ENCODE results near the gene TMEM116. TPM values are rescaled to one million over a fixed set of nuclear protein-coding genes. Genes with fewer than 3 reads are reported as not detected.
A peak's percentile ranks its signal among the peaks of the same experiment; 100 is the strongest.
"Not testable (repeated sequence)": the region's sequence is repeated elsewhere in the genome, so short reads cannot be mapped to it uniquely, and the experiment has no call there.

TMEM116 gene
- total RNA-seq, 2 experiments from 2014 or later, result 13.8 to 16.3 TPM

DNA sequence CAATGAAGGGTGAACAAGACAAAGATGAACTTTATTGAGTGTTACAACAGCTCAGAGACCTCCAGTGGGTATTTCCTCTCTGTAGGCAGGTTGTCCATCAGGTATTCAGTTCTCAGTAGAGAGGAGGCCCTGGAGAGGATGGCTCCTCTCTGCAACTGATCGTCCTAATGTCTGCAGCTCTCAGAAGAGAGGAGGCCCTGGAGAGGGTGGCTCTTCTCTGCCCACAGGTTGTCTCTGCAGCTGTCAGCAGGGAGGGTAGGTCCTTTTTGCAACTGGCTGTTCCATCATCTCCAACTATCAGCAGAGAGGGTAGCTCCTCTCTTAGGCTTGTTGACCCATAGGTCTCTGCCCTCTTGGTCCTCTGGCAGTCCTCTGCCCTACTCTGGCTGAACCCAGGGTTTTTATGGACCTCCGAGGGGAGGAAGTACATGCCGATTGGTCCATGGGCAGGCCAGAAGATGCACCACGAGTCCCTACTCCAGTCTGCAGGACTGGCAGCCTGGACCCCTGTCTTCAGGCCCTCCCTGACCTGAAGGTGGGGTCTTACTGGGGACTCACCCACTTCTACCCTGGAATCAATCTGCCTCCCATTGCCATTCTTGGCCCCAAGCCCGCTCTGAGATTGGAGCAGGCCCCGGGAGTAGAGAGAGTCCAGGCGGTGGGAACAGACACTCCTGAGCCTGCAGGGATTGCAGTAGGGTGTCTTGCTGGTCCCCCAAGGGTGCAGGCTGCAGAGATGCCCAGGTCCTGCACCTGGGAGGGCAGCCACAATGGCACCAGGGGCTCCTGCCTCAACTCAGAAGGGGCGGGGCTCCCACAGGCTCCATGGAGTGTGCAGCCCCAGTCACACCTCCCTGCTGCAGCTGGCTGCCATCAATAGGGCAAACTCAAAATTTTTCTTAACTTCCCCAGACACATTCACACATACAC, 2.3 kb downstream of the TMEM116 start:
- ATAC-seq, result no peak
- POLR2A ChIA-PET, result interaction anchor here (1.2 to 4.4 kb wide), 2 partner anchors 15 to 18 kb away, joined by 4 to 27 read pairs; no protein-coding TSS in a partner anchor
- DNase-seq, result no peak
- Mint-ChIP-seq H3K9me3 (no peaks in the 10 kb centered on the region), H3K4me1 (ENCODE audit: low read depth) (peaks cover 40% of the 10 kb centered on the region), H3K4me3 (peak overlapping the region; percentile 98), H3K36me3 (ENCODE audit: low read depth) (peaks cover 33% of the 10 kb centered on the region), H3K27ac (peak overlapping the region; percentile 98), H3K27me3 (no peaks in the 10 kb centered on the region)
- TF ChIP-seq, protein P1, sequence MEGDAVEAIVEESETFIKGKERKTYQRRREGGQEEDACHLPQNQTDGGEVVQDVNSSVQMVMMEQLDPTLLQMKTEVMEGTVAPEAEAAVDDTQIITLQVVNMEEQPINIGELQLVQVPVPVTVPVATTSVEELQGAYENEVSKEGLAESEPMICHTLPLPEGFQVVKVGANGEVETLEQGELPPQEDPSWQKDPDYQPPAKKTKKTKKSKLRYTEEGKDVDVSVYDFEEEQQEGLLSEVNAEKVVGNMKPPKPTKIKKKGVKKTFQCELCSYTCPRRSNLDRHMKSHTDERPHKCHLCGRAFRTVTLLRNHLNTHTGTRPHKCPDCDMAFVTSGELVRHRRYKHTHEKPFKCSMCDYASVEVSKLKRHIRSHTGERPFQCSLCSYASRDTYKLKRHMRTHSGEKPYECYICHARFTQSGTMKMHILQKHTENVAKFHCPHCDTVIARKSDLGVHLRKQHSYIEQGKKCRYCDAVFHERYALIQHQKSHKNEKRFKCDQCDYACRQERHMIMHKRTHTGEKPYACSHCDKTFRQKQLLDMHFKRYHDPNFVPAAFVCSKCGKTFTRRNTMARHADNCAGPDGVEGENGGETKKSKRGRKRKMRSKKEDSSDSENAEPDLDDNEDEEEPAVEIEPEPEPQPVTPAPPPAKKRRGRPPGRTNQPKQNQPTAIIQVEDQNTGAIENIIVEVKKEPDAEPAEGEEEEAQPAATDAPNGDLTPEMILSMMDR (IDR thresholded peaks at IDR 0.05), result no peak
- CTCF ChIA-PET, result interaction anchor here (1.2 kb wide), 1 partner anchor 66 kb away, joined by 5 read pairs; no protein-coding TSS in a partner anchor
- intact Hi-C loops (cut with micrococcal nuclease), result loop anchor here (5.0 kb wide), 1 partner anchor 63 kb away; no protein-coding TSS in a partner anchor

DNA sequence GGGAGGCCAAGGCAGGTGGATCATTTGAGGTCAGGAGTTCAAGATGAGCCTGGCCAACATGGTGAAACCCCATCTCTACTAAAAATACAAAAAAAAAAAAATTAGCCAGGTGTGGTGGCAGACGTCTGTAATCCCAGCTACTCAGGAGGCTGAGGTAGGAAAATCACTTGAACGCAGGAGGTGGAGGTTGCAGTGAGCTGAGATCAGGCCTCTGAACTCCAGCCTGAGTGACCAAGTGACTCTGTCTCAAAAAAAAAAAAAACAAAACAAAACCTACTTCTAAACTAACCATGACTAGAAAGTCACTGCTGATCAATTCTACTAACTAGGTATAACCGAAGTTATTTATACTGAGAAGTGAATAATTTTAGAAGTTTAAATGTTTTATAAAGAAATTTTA, 3.4 kb downstream of the TMEM116 start:
- intact Hi-C loops (cut with micrococcal nuclease); ATAC-seq; H3K27ac Mint-ChIP-seq; DNase-seq; H3K9me3 Mint-ChIP-seq; H3K27me3 Mint-ChIP-seq; H3K4me3 Mint-ChIP-seq: not testable (repeated sequence)
- peaks cover 37% of the 10 kb centered on the region for H3K4me1 Mint-ChIP-seq (ENCODE audit: low read depth)
- POLR2A ChIA-PET, result interaction anchor here (1.2 kb wide), 1 partner anchor 13 kb away, joined by 4 read pairs; no protein-coding TSS in a partner anchor
- peaks cover 25% of the 10 kb centered on the region for H3K36me3 Mint-ChIP-seq (ENCODE audit: low read depth)
- CTCF ChIA-PET, result interaction anchor here (1.0 to 1.2 kb wide), 2 partner anchors 8 to 65 kb away, joined by 4 to 5 read pairs; no protein-coding TSS in a partner anchor

DNA sequence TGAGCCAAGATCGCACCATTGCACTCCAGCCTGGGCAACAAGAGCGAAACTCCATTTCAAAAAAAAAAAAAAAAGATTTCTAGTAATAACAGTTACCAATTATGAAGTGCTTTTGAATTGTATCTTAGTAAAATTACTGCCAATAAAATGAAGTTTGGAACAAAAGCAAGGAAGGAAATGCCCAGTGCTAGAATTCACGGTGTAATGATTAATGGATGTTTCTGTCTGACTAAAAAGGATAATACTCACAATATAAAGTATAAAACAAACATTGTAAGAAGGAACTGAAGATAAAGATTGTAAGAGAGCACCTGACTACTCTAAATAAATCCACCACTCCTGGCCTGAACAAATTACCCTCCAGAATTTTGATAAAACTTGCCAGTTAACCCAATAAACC, 4.0 kb downstream of the TMEM116 start:
- peak overlapping the region; percentile 63 for H3K27ac Mint-ChIP-seq
- no peaks in the 10 kb centered on the region for H3K27me3 Mint-ChIP-seq
- TF ChIP-seq, protein P1 (IDR thresholded peaks at IDR 0.05), result no peak
- no peaks in the 10 kb centered on the region for H3K9me3 Mint-ChIP-seq
- H3K36me3 Mint-ChIP-seq (ENCODE audit: low read depth), result peaks cover 20% of the 10 kb centered on the region
- no peak overlapping the region for H3K4me3 Mint-ChIP-seq
- no peak for DNase-seq
- intact Hi-C loops (cut with micrococcal nuclease), result no loop called here
- peaks cover 33% of the 10 kb centered on the region for H3K4me1 Mint-ChIP-seq (ENCODE audit: low read depth)
- ChIA-PET POLR2A (no interaction called here), CTCF (interaction anchor here (1.0 kb wide), 1 partner anchor 8 kb away, joined by 4 read pairs; no protein-coding TSS in a partner anchor)
- no peak for ATAC-seq

DNA sequence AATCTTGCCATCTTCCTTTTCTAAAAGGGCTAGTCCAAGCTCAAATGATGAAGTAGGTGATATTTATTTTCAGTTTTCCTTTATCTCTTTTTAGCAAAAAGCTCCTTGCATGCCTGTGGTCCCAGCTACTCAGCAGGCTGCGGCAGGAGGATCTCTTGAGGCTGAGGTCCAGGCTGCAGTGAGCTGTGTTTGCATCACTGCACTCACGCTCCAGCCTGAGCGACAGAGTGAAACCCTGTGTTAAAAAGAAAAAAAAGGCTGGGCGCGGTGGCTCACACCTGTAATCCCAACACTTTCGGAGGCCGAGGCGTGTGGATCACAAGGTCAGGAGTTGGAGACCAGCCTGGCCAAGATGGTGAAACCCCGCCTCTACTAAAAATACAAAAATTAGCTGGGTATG, 5.0 kb downstream of the TMEM116 start:
- H3K4me3 Mint-ChIP-seq, result no peak overlapping the region
- DNase-seq (no peak), ATAC-seq (no peak)
- peak overlapping the region; percentile 18 for H3K27ac Mint-ChIP-seq
- intact Hi-C loops (cut with micrococcal nuclease), result no loop called here
- TF ChIP-seq, protein P1 (IDR thresholded peaks at IDR 0.05), result no peak
- ChIA-PET POLR2A (interaction anchor here (0.9 kb wide), 1 partner anchor 15 kb away, joined by 4 read pairs; no protein-coding TSS in a partner anchor), CTCF (no interaction called here)
- peaks cover 24% of the 10 kb centered on the region for H3K36me3 Mint-ChIP-seq (ENCODE audit: low read depth)
- H3K4me1 Mint-ChIP-seq (ENCODE audit: low read depth), result peaks cover 35% of the 10 kb centered on the region
- H3K9me3 Mint-ChIP-seq, result no peaks in the 10 kb centered on the region
- H3K27me3 Mint-ChIP-seq, result no peaks in the 10 kb centered on the region

DNA sequence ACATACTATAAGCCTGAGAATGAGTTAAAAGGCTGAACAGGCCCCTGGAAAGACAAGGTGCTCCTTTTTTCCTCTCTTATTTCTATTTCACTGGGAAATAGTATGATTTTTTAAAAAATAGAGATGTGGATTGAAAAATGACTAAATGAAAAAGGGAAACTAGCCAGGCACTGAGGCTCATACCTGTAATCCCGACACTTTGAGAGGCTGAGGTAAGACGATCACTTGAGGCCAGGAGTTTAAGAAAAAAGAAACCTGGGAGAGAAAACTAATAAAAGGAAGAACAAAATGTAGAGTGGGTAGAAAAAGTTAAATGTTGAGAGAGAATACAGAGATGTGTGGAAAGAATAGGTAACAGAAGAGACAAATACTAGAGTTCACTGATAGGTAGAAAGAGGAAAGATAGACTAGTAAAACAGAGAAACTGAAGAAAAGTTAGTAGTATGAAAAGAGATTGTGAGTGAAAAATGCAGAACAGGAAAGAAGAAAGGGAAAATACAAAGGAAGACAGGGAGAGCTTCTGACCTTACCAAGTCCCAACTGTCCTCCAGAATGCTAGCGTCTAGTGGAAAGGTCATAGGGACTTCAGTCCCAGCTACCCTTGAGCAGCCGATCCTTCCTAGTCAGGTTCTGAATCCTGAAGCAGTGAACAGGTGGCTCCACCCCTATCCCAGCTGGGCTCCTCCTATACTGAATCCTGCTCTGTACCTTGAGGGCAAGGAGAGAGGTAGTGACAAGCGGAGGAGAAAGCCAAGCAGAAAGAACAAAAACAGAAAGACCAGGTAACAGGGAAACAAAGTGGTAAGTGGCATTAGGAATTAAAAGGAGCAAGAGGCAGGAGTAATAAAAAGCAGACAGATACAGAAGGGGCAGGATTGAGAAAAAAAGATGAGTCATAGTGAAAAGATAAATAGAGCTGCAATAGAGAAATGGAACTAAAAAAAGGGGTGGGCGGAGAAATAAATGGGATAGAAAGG, 7.3 kb downstream of the TMEM116 start:
- no peak overlapping the region for H3K4me3 Mint-ChIP-seq
- intact Hi-C loops (cut with micrococcal nuclease), result no loop called here

More for the DNA sequence above, 7.3 kb downstream of the TMEM116 start:
- ChIA-PET CTCF (interaction anchor here (0.7 to 1.1 kb wide), 3 partner anchors 11 to 19 kb away, joined by 3 to 6 read pairs (median 3); no protein-coding TSS in a partner anchor), POLR2A (no interaction called here)
- peaks cover 42% of the 10 kb centered on the region for H3K4me1 Mint-ChIP-seq (ENCODE audit: low read depth)
- no peak for DNase-seq
- H3K27me3 Mint-ChIP-seq, result no peaks in the 10 kb centered on the region
- H3K27ac Mint-ChIP-seq, result peak overlapping the region; percentile 39
- TF ChIP-seq, protein P1 (IDR thresholded peaks at IDR 0.05), result no peak
- no peaks in the 10 kb centered on the region for H3K9me3 Mint-ChIP-seq
- ATAC-seq, result no peak
- peaks cover 16% of the 10 kb centered on the region for H3K36me3 Mint-ChIP-seq (ENCODE audit: low read depth)
